H1 (cell line): ENCODE results near the gene RPL6.

ENCODE experiments used
- CBX5 ChIP-seq: fragments of 300-800, 300-1000 bp; sonication (generic); IDR thresholded peaks from 2 replicates; pipeline ENCODE4 v1.7.1; 2016; ENCODE audit warnings: antibody characterized with exemption, low read length, low read depth
- CTBP2 ChIP-seq: IDR thresholded peaks from 2 replicates; pipeline ENCODE4 v1.7.0; 2011; ENCODE audit warnings: borderline replicate concordance, mild to moderate bottlenecking, moderate library complexity, mixed read lengths, low read length; ENCODE audit not compliant: insufficient read depth, insufficient read length
- CTCF ChIP-seq, 3 experiments: IDR thresholded peaks; 1 replicate in 2 of 3; 2 replicates in 1 of 3; pipeline versions ENCODE4 v1.5.1 to v1.6.1; 2011; ENCODE audit warnings: low read length in 3 of 3, mild to moderate bottlenecking in 3 of 3, inconsistent platforms in 2 of 3, low read depth in 1 of 3, moderate library complexity in 1 of 3; ENCODE audit not compliant: insufficient read depth in 1 of 3; ENCODE audit errors: control extremely low read depth in 1 of 3
- EGR1 ChIP-seq: IDR thresholded peaks from 2 replicates; pipeline ENCODE4 v1.6.1; 2011; ENCODE audit warnings: low read depth, low read length, borderline replicate concordance
- POLR2AphosphoS5 ChIP-seq: IDR thresholded peaks from 2 replicates; pipeline ENCODE4 v1.6.1; 2011; ENCODE audit warnings: low read depth, low read length
- RNF2 ChIP-seq: fragments of 200-900, 300-1000 bp; sonication (generic); IDR thresholded peaks from 2 replicates; pipeline ENCODE4 v1.7.1; 2016; ENCODE audit warnings: borderline replicate concordance, low read depth, mild to moderate bottlenecking, antibody characterized with exemption, low read length; ENCODE audit not compliant: poor library complexity, severe bottlenecking; ENCODE audit errors: missing control alignments
- SP1 ChIP-seq: IDR thresholded peaks from 2 replicates; pipeline ENCODE4 v1.6.1; 2011; ENCODE audit warnings: low read depth, low read length
- TF ChIP-seq, protein P1 (sequence below): IDR thresholded peaks from 2 replicates; pipeline ENCODE4 v1.6.1; 2012; ENCODE audit warnings: inconsistent platforms

DNA sequence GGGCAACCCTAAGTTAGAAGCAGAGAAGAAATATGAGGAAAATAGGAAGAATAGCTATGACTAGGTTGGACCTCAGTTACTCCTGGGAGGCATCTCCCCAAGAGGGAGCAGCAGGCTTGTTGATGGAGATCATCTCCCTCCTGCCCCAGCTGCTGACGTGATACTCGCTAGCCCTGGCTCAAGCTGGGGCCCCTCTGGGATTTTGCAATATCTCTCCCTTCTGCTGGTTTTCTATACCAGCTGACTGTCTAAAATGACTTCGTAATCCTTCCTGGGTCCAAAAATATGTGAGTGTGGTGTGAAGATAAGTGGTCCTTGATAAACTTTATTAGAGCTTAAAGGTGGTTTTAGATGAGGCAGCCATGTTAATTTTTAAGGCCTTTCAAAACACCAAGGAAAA lies 22.7 kb downstream of the RPL6 start:
- TF ChIP-seq POLR2AphosphoS5 (no peak), RNF2 (no peak), CTBP2 (no peak), SP1 (no peak), CBX5 (no peak), EGR1 (no peak), CTCF (IDR thresholded peaks at IDR 0.05; ENCODE audit: control extremely low read depth in 1 of 3, insufficient read depth in 1 of 3, low read depth in 1 of 3, low read length in 3 of 3) (no peak)
- TF ChIP-seq, protein P1, sequence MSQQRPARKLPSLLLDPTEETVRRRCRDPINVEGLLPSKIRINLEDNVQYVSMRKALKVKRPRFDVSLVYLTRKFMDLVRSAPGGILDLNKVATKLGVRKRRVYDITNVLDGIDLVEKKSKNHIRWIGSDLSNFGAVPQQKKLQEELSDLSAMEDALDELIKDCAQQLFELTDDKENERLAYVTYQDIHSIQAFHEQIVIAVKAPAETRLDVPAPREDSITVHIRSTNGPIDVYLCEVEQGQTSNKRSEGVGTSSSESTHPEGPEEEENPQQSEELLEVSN = no peak
